Measurements from ENCODE around the gene CCL13.

DNA sequence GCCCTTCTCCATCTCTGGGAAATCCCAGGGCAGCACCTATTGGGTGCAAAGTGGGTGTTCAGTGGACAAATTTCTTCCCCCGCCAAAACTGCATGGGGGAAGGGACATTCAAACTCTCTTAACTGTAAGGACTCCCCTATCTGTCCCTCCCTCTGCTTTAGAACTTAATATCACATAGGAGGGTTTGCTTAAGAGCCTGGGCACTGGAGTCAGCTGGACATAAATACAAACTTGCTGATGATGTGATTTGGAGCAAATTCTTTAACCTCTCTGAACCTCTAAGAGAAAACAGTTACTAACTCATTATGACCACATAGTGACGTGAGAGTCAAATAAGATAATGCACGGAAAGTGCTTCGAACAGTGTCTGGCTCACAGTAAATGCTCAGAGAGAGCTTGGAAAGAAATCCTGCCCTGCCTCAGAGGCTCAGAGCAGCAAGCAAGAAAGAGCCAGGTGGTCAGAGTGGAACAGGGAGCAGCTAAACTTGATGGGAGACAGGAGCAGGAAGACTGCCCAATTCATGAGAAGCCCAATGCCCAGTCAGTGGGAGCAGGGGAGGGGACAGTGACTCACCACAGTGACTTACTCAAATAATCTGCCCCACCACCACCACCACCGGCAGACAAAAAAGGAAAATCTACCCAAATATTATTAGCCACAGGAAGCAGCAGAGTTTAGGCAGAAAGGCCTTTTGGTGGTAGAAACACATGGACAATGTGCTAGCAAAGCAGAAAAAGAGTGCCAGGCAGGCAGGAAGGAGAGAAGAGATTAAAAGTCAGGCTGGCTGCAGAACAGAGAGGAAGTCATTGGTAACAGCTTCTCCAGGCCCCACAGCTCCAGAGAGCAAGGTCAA, 30.6 kb downstream of the CCL13 start:
- no peak for TF ChIP-seq CTCF (IDR thresholded peaks at IDR 0.05; ENCODE audit: poor library complexity)
- no peak for TF ChIP-seq EZH2 (IDR thresholded peaks at IDR 0.05; ENCODE audit: borderline replicate concordance)
- TF ChIP-seq EZH2phosphoT487 (IDR thresholded peaks at IDR 0.05; ENCODE audit: low read depth, severe bottlenecking, unreplicated experiment): no peak

All from hepatocyte (in vitro differentiated cells).